SKM-1 (cell line): ENCODE data around the gene SNX1.
A peak's percentile ranks its signal among the peaks of the same experiment; 100 is the strongest.
"Not testable (repeated sequence)": the region's sequence is repeated elsewhere in the genome, so short reads cannot be mapped to it uniquely, and the experiment has no call there.

ENCODE experiments used
- DNase-seq: peaks from one replicate; lab custom pipeline; 2025; ENCODE audit not compliant: unreplicated experiment; lab: John Stamatoyannopoulos, UW

The SNX1 gene

GRCh38 chr15:64112904-64113303 is 17.1 kb downstream of the SNX1 start:
- peak; percentile 21 for DNase-seq

GRCh38 chr15:64117759-64118487 is 22.1 kb downstream of the SNX1 start:
- no peak for DNase-seq

GRCh38 chr15:64120322-64120721 is 24.5 kb downstream of the SNX1 start:
- not testable (repeated sequence) for DNase-seq

GRCh38 chr15:64121614-64122013 is 25.8 kb downstream of the SNX1 start:
- DNase-seq: no peak

GRCh38 chr15:64122444-64122843 is 26.7 kb downstream of the SNX1 start:
- no peak for DNase-seq

- no peak for DNase-seq
Observed at GRCh38 chr15:64122936-64123351, 27.2 kb downstream of the SNX1 start.

- no peak for DNase-seq
Observed at GRCh38 chr15:64125978-64126377, 30.2 kb downstream of the SNX1 start.

- DNase-seq: no peak
Observed at GRCh38 chr15:64127521-64128270, 31.9 kb downstream of the SNX1 start.

- no peak for DNase-seq
Observed at GRCh38 chr15:64130159-64130558, 34.4 kb downstream of the SNX1 start.

- no peak for DNase-seq
Observed at GRCh38 chr15:64131547-64131946, 35.8 kb downstream of the SNX1 start.

GRCh38 chr15:64132217-64132616 is 36.4 kb downstream of the SNX1 start:
- DNase-seq: no peak

- DNase-seq: no peak
Observed at GRCh38 chr15:64133623-64134344, 38.0 kb downstream of the SNX1 start.

- DNase-seq: no peak
Observed at GRCh38 chr15:64134345-64134829, 38.6 kb downstream of the SNX1 start.

GRCh38 chr15:64136347-64136746 is 40.6 kb downstream of the SNX1 start:
- no peak for DNase-seq

GRCh38 chr15:64137226-64137833 is 41.5 kb downstream of the SNX1 start:
- no peak for DNase-seq

GRCh38 chr15:64138331-64138941 is 42.7 kb downstream of the SNX1 start:
- DNase-seq: no peak

GRCh38 chr15:64141798-64142512 is 46.2 kb downstream of the SNX1 start:
- no peak for DNase-seq

- no peak for DNase-seq
Observed at GRCh38 chr15:64143276-64143675, 47.5 kb downstream of the SNX1 start.

GRCh38 chr15:64144192-64144564 is 48.4 kb downstream of the SNX1 start:
- DNase-seq: no peak

GRCh38 chr15:64144565-64145281 is 48.9 kb downstream of the SNX1 start:
- DNase-seq: no peak
